H1 (cell line): ENCODE results near the gene ARSB. TPM values are rescaled to one million over a fixed set of nuclear protein-coding genes. Genes with fewer than 3 reads are reported as not detected.

Experiments
- CTCF ChIA-PET: fragments of 300-600 bp; sonication (Branson Sonifier 250); formaldehyde crosslinking; loops from one replicate; lab custom pipeline; 2021; ENCODE audit not compliant: partially characterized antibody; lab: Charles Lee
- POLR2A ChIA-PET: fragments of 300-600 bp; sonication (Branson Sonifier 250); formaldehyde crosslinking; loops from one replicate; lab custom pipeline; 2021; ENCODE audit warnings: inconsistent platforms; ENCODE audit not compliant: partially characterized antibody; lab: Charles Lee
- DNase-seq, 2 experiments: peaks; one replicate each; pipeline versions ENCODE4 v3.0.0 to v3.0.0-alpha.2; 2010 to 2022; ENCODE audit warnings: low spot score in 2 of 2, low read depth in 1 of 2, mixed read lengths in 1 of 2
- FAIRE-seq: peaks from 2 replicates; lab custom pipeline; 2011; peaks lifted over from hg19 to GRCh38; lab: Jason Lieb, UNC
- H2AFZ ChIP-seq: 2 replicates; pipeline ENCODE4 v1.8.1; 2012; ENCODE audit warnings: low read length, inconsistent platforms
- H2AK5ac ChIP-seq: 2 replicates; pipeline ENCODE4 v1.6.1; 2013; ENCODE audit warnings: low read depth, low read length
- H2BK120ac ChIP-seq: replicated peaks from 2 replicates; pipeline ENCODE3; 2013; ENCODE audit warnings: low read depth, low read length, inconsistent platforms
- H2BK12ac ChIP-seq: 2 replicates; pipeline ENCODE4 v1.6.1; 2013; ENCODE audit warnings: low read depth, low read length
- H2BK15ac ChIP-seq: 2 replicates; pipeline ENCODE4 v1.6.1; 2013; ENCODE audit warnings: low read length
- H2BK20ac ChIP-seq: 2 replicates; pipeline ENCODE4 v1.6.1; 2013; ENCODE audit warnings: low read length
- H2BK5ac ChIP-seq: 2 replicates; pipeline ENCODE4 v1.6.1; 2013; ENCODE audit warnings: low read depth, low read length
- H3K14ac ChIP-seq: 2 replicates; pipeline ENCODE4 v1.6.1; 2013; ENCODE audit warnings: inconsistent platforms; ENCODE audit not compliant: insufficient read length
- H3K18ac ChIP-seq: 2 replicates; pipeline ENCODE4 v1.6.1; 2013; ENCODE audit warnings: low read length; ENCODE audit errors: extremely low read depth
- H3K23ac ChIP-seq: 2 replicates; pipeline ENCODE4 v1.6.1; 2013; ENCODE audit warnings: inconsistent platforms; ENCODE audit not compliant: insufficient read length
- H3K23me2 ChIP-seq: 2 replicates; pipeline ENCODE4 v1.6.1; 2013; ENCODE audit warnings: low read depth, low read length
- H3K27ac ChIP-seq: 2 replicates; pipeline ENCODE4 v1.6.1; 2011; ENCODE audit warnings: low read depth, low read length, inconsistent platforms
- H3K27me3 ChIP-seq, 4 experiments: replicated peaks in 1 of 4; 1 replicate in 1 of 4; 2 replicates in 3 of 4; pipeline versions ENCODE4 v1.6.1 to v1.8.1; 2011 to 2013; ENCODE audit warnings: low read length in 3 of 4, mild to moderate bottlenecking in 3 of 4, inconsistent platforms in 2 of 4, mixed read lengths in 2 of 4, moderate library complexity in 1 of 4; ENCODE audit not compliant: control insufficient read depth in 3 of 4, insufficient read depth in 3 of 4; ENCODE audit errors: extremely low read depth in 1 of 4
- H3K36me3 ChIP-seq, 4 experiments: 2 replicates each; pipeline versions ENCODE4 v1.6.1 to v1.8.1; 2011 to 2013; ENCODE audit warnings: mild to moderate bottlenecking in 4 of 4, low read length in 3 of 4, moderate library complexity in 2 of 4, control low read depth in 1 of 4, inconsistent platforms in 1 of 4; ENCODE audit not compliant: insufficient read depth in 4 of 4, control insufficient read depth in 2 of 4
- H3K4ac ChIP-seq: replicated peaks from 2 replicates; pipeline ENCODE3; 2013; ENCODE audit warnings: low read length, low read depth, mixed read lengths, inconsistent platforms; ENCODE audit not compliant: insufficient read length
- H3K4me1 ChIP-seq, 4 experiments: replicated peaks in 1 of 4; 1 replicate in 1 of 4; 2 replicates in 3 of 4; pipeline versions ENCODE4 v1.6.1 to v1.8.1; 2011 to 2013; ENCODE audit warnings: low read length in 3 of 4, inconsistent platforms in 2 of 4, mixed read lengths in 1 of 4; ENCODE audit not compliant: insufficient read depth in 4 of 4, control insufficient read depth in 3 of 4
- H3K4me2 ChIP-seq, 2 experiments: 2 replicates each; pipeline versions ENCODE4 v1.6.1 to v1.8.1; 2011 to 2013; ENCODE audit warnings: low read depth in 2 of 2, low read length in 2 of 2, control low read depth in 1 of 2, inconsistent platforms in 1 of 2, mild to moderate bottlenecking in 1 of 2; ENCODE audit not compliant: insufficient read depth in 1 of 2
- H3K4me3 ChIP-seq, 4 experiments: fragments of 200-600, 300-600 bp in 1 of 4; sonication (generic), shearing (Covaris generic), sonication (Bioruptor Twin) in 1 of 4; 2 replicates each; pipeline versions ENCODE4 v1.5.1 to v1.8.1; 2011 to 2016; ENCODE audit warnings: low read length in 4 of 4, low read depth in 3 of 4, control low read depth in 2 of 4, inconsistent platforms in 2 of 4, mild to moderate bottlenecking in 2 of 4, mixed read lengths in 1 of 4, moderate library complexity in 1 of 4; ENCODE audit not compliant: insufficient read depth in 2 of 4; ENCODE audit errors: extremely low read depth in 1 of 4
- H3K56ac ChIP-seq: replicated peaks from 2 replicates; pipeline ENCODE3; 2013; ENCODE audit warnings: low read depth, mild to moderate bottlenecking, mixed read lengths, low read length, inconsistent platforms; ENCODE audit not compliant: insufficient read length
- H3K79me1 ChIP-seq: 2 replicates; pipeline ENCODE4 v1.6.1; 2013; ENCODE audit warnings: low read depth, low read length, control low read depth
- H3K79me2 ChIP-seq, 2 experiments: 2 replicates each; pipeline versions ENCODE4 v1.6.1 to v1.8.1; 2012 to 2013; ENCODE audit warnings: low read length in 2 of 2, mild to moderate bottlenecking in 2 of 2, inconsistent platforms in 1 of 2; ENCODE audit not compliant: insufficient read depth in 2 of 2, control insufficient read depth in 1 of 2
- H3K9ac ChIP-seq, 4 experiments: replicated peaks in 1 of 4; 1 replicate in 1 of 4; 2 replicates in 3 of 4; pipeline versions ENCODE4 v1.6.1 to v1.8.1; 2011 to 2013; ENCODE audit warnings: low read depth in 3 of 4, low read length in 3 of 4, control low read depth in 2 of 4, mild to moderate bottlenecking in 2 of 4, moderate library complexity in 2 of 4, inconsistent platforms in 1 of 4; ENCODE audit errors: extremely low read depth in 1 of 4
- H3K9me3 ChIP-seq, 2 experiments: 2 replicates each; pipeline versions ENCODE4 v1.6.1 to v1.8.1; 2012 to 2013; ENCODE audit warnings: mild to moderate bottlenecking in 2 of 2, moderate library complexity in 2 of 2, control low read depth in 1 of 2, inconsistent platforms in 1 of 2, low read depth in 1 of 2, low read length in 1 of 2, mixed read lengths in 1 of 2; ENCODE audit not compliant: insufficient read depth in 2 of 2
- H4K20me1 ChIP-seq, 2 experiments: replicated peaks in 1 of 2; 2 replicates each; pipeline versions ENCODE3 to v1.8.1; 2011 to 2013; ENCODE audit warnings: inconsistent platforms in 2 of 2, low read length in 2 of 2, mild to moderate bottlenecking in 1 of 2; ENCODE audit not compliant: insufficient read depth in 2 of 2, control insufficient read depth in 1 of 2
- H4K5ac ChIP-seq: 2 replicates; pipeline ENCODE4 v1.6.1; 2013; ENCODE audit warnings: low read length, low read depth, mixed read lengths, inconsistent platforms; ENCODE audit not compliant: insufficient read length
- H4K8ac ChIP-seq: 2 replicates; pipeline ENCODE4 v1.8.0; 2013; ENCODE audit warnings: mild to moderate bottlenecking, moderate library complexity, low read length, inconsistent platforms; ENCODE audit not compliant: insufficient read depth; ENCODE audit errors: extremely low read depth
- H4K91ac ChIP-seq: replicated peaks from 2 replicates; pipeline ENCODE3; 2013; ENCODE audit warnings: low read length, mixed read lengths, inconsistent platforms; ENCODE audit not compliant: insufficient read length
- EP300 ChIP-seq, 2 experiments: IDR thresholded peaks; 1 replicate in 1 of 2; 2 replicates in 1 of 2; pipeline ENCODE4 v1.6.1; 2011 to 2012; ENCODE audit warnings: low read depth in 2 of 2, low read length in 2 of 2, mild to moderate bottlenecking in 2 of 2, borderline replicate concordance in 1 of 2, inconsistent platforms in 1 of 2, moderate library complexity in 1 of 2
- WGBS, 2 experiments: shearing (Covaris generic) in 1 of 2; methylation state at CpG; one replicate each; pipeline versions ENCODE4 v1.1.6 to v1.1.7; 2013 to 2015; ENCODE audit warnings: low lambda C conversion rate in 2 of 2, mixed read lengths in 2 of 2, inconsistent platforms in 1 of 2, low coverage in 1 of 2, missing lambda C conversion rate in 1 of 2; ENCODE audit not compliant: insufficient replicate concordance in 2 of 2, insufficient coverage in 1 of 2, insufficient read length in 1 of 2; ENCODE audit errors: extremely low coverage in 1 of 2, missing lambda C conversion rate in 1 of 2; 5-methylcytosine and 5-hydroxymethylcytosine counted together
- polyA plus RNA-seq, 7 experiments: library from polyadenylated mRNA; depleted of rRNA in 3 of 7; stranded (reverse) in 5 of 7; unstranded in 2 of 7; fragments of >200 nt in 5 of 7; fragments of 200-250 nt in 2 of 7; gene quantifications; 1 replicate in 5 of 7; 2 replicates in 1 of 7; 4 replicates in 1 of 7; pipeline versions ENCODE4 v1.2.1 to v1.2.3, GENCODE V29; 2011 to 2013; ENCODE audit warnings: missing spikeins in 2 of 7, mixed read lengths in 2 of 7
- total RNA-seq: library from RNA; stranded (reverse); fragmentation: NEBNext Ultra II Directional; extraction: Animal tissue kit (Norgen Biotek cat#: 25700); gene quantifications from 2 replicates; pipeline ENCODE4 v1.2.1, GENCODE V29; 2021

ARSB gene
- total and polyA plus RNA-seq, 2 of the 8 experiments (the other 6 are each of a cell fraction or from before 2014, with no cell fraction given), result 6.4 to 13.9 TPM

GRCh38 chr5:79021753-79022152 lies 36.6 kb upstream of the ARSB start:
- H4K91ac ChIP-seq, result no peak overlapping the region
- DNase-seq, result no peak
- no peak overlapping the region for H2BK120ac ChIP-seq
- H2BK5ac ChIP-seq, result no peak overlapping the region
- no peaks in the 10 kb centered on the region for H3K23me2 ChIP-seq
- CTCF ChIA-PET, result interaction anchor here (0.7 to 13.1 kb wide), 35 partner anchors 11 to 819 kb away, joined by 3 to 243 read pairs (median 4); partner anchors contain the start of gene BHMT
- peak overlapping the region; percentile 38; the same call in 1 of the 2 replicates for H3K18ac ChIP-seq
- no peaks in the 10 kb centered on the region for H3K79me1 ChIP-seq
- H4K20me1 ChIP-seq, result no peaks in the 10 kb centered on the region
- H2BK15ac ChIP-seq, result no peak overlapping the region
- H3K79me2 ChIP-seq, result no peaks in the 10 kb centered on the region
- no peak overlapping the region for H2AK5ac ChIP-seq
- H3K4me1 ChIP-seq, result peaks cover 3 to 14% (median 6%) of the 10 kb centered on the region in 4 experiments; a peak in 5 of 7 replicates
- no peak overlapping the region for H3K56ac ChIP-seq
- H3K4me2 ChIP-seq, result no peak overlapping the region; a peak in 1 of 4 replicates
- no peak overlapping the region for H4K8ac ChIP-seq
- H2BK12ac ChIP-seq, result no peak overlapping the region
- FAIRE-seq, result no peak
- H2BK20ac ChIP-seq, result no peak overlapping the region
- H3K27ac ChIP-seq, result no peak overlapping the region
- H3K9ac ChIP-seq, result no peak overlapping the region
- WGBS, 2 experiments, result 61% methylated on average over 4 of the region's 4 CpGs; no CpG with 5 or more reads in 1 of the 2 experiments
- no peaks in the 10 kb centered on the region for H3K27me3 ChIP-seq
- H4K5ac ChIP-seq, result no peak overlapping the region
- H3K9me3 ChIP-seq, result no peaks in the 10 kb centered on the region
- H2AFZ ChIP-seq, result peak overlapping the region; percentile 36
- no peak overlapping the region for H3K14ac ChIP-seq
- TF ChIP-seq EP300 (IDR thresholded peaks at IDR 0.05; ENCODE audit: borderline replicate concordance in 1 of 2, low read depth in 2 of 2, low read length in 2 of 2), result no peak
- POLR2A ChIA-PET, result no interaction called here
- no peak overlapping the region for H3K4ac ChIP-seq
- H3K36me3 ChIP-seq, result no peaks in the 10 kb centered on the region
- no peak overlapping the region for H3K4me3 ChIP-seq
- H3K23ac ChIP-seq, result no peak overlapping the region
